ENCODE data around the gene DCAF8.

The DCAF8 gene

DNA sequence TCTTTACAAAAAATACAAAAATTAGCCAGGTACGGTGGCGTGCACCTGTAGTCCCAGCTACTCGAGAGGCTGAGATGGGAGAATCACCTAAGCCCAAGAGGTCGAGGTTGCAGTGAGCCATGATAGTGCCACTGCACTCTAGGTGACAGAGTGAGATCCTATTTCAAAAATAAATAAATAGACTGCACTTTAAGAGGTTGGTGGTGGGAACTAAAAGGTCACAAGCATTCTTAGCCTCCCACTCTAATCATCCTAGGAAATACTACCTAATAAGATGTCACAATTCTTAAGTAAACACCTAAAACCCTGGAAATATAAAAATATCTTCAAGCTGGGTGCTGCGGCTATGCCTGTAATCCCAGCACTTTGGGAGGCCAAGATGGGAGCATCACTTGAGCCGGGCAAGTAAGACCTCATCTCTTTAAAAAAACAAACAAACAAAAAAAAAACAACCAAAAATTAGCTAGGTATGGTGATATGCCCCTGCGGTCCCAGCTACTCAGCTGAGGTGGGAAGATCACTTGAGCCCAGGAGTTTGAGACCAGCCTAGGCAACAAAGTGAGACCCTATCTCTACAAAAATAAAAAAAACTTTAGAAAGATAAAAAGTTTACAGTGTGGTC, 4.1 kb downstream of the DCAF8 start:
- no peak overlapping the region for H3K4me3 ChIP-seq (ENCODE audit: low read depth, low read length)
- H3K36me3 ChIP-seq (ENCODE audit: control insufficient read depth, insufficient read depth, low read length): no peaks in the 10 kb centered on the region
- no peak overlapping the region for H3K9ac ChIP-seq (ENCODE audit: low read depth, low read length)
- H3K9me3 ChIP-seq (ENCODE audit: control insufficient read depth, insufficient read depth, low read length): no peaks in the 10 kb centered on the region
- peaks cover 9% of the 10 kb centered on the region for H3K4me1 ChIP-seq (ENCODE audit: control insufficient read depth, insufficient read depth, low read length)
- H3K27me3 ChIP-seq (ENCODE audit: control insufficient read depth, insufficient read depth, low read length): no peaks in the 10 kb centered on the region

DNA sequence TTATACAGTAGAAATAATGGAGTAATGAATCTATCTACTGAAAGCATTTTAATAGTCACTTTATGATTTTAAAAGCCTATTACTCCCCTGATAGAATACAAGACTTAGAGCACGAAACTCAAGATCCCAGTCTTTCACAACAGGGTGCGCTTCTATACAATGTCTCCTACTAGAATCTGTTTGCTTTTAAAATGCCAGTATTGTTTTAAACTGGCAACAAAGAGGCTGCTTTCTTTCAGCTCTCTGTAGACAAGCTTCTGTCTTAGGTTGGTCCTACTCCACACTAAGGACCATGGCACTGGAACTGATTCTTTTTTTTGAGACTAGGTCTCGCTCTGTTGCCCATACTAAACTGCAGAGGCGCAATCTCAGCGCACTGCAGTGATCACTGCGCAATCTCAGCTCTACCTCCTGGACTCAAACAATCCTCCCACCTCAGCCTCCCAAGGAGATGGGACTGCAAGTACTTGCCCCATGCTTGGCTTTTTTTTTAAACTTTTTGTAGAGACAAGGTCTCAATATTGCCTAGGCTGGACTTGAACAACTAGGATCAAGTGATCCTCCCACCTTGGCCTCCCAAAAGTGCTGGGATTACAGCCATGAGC, 4.8 kb downstream of the DCAF8 start:
- peaks cover 9% of the 10 kb centered on the region for H3K4me1 ChIP-seq (ENCODE audit: control insufficient read depth, insufficient read depth, low read length)
- no peak overlapping the region for H3K9ac ChIP-seq (ENCODE audit: low read depth, low read length)
- no peaks in the 10 kb centered on the region for H3K36me3 ChIP-seq (ENCODE audit: control insufficient read depth, insufficient read depth, low read length)
- no peaks in the 10 kb centered on the region for H3K27me3 ChIP-seq (ENCODE audit: control insufficient read depth, insufficient read depth, low read length)
- no peak overlapping the region for H3K4me3 ChIP-seq (ENCODE audit: low read depth, low read length)
- no peaks in the 10 kb centered on the region for H3K9me3 ChIP-seq (ENCODE audit: control insufficient read depth, insufficient read depth, low read length)

DNA sequence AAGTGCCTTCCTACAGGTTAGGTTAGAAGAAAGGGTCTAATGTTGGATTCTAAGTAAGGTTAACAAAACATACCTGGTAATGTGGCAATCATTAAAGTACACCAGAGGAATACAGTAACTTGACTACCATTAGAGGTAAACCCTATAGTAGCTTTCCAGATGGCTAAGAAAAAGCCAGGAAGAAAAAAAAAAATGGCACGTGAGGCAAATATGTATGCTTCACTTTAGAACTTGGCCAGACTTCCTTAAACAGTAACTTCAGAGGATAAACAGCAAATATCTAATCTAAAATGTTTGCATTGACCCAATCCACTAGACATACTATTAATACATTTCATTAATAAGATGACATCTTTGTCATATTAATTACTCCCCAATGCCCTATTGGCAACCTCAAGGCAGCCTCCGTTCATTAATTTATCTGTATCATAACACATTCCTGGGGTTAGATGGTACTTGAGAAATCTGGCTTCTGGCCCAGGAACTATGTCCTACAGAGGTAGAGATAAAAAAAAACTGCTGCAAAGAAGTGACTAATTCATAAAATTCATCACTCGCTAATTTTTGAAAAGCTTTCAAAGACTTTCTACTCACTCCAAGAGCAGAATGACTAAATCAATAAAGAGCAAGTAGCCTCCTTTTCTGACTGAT, 5.8 kb downstream of the DCAF8 start:
- Histone ChIP-seq H3K9ac (ENCODE audit: low read depth, low read length) (no peak overlapping the region), H3K27me3 (ENCODE audit: control insufficient read depth, insufficient read depth, low read length) (no peaks in the 10 kb centered on the region), H3K36me3 (ENCODE audit: control insufficient read depth, insufficient read depth, low read length) (no peaks in the 10 kb centered on the region), H3K9me3 (ENCODE audit: control insufficient read depth, insufficient read depth, low read length) (no peaks in the 10 kb centered on the region), H3K4me3 (ENCODE audit: low read depth, low read length) (no peak overlapping the region), H3K4me1 (ENCODE audit: control insufficient read depth, insufficient read depth, low read length) (peaks cover 9% of the 10 kb centered on the region)

DNA sequence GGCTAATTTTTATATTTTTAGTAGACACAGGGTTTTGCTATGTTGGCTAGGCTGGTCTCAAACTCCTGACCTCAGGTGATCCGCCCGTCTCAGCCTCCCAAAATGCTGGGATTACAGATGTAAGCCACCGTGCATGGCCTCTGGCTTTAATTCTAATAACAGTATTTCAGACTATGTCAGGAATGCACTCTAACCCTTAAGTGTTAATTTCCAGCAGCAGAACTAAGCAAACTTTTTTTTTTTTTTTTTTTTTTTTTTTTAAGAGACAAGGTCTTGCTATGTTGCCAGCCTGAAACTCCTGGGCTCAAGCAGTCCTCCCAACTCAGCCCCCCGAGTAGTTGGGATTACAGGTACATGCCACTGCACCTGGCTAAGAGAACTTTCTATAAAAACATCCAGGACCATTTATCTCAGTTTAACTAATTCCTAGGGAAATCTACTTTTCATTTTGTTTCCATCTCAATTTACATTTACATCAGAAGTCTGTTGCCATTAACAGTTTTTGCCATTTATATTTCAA, 6.5 kb downstream of the DCAF8 start:
- no peaks in the 10 kb centered on the region for H3K36me3 ChIP-seq (ENCODE audit: control insufficient read depth, insufficient read depth, low read length)
- H3K4me1 ChIP-seq (ENCODE audit: control insufficient read depth, insufficient read depth, low read length): peaks cover 9% of the 10 kb centered on the region

GRCh38 chr1:160251687-160252526, 10.4 kb downstream of the DCAF8 start:
- Histone ChIP-seq H3K27me3 (ENCODE audit: control insufficient read depth, insufficient read depth, low read length) (no peaks in the 10 kb centered on the region), H3K4me1 (ENCODE audit: control insufficient read depth, insufficient read depth, low read length) (no peaks in the 10 kb centered on the region), H3K9me3 (ENCODE audit: control insufficient read depth, insufficient read depth, low read length) (no peaks in the 10 kb centered on the region), H3K9ac (ENCODE audit: low read depth, low read length) (no peak overlapping the region), H3K4me3 (ENCODE audit: low read depth, low read length) (no peak overlapping the region), H3K36me3 (ENCODE audit: control insufficient read depth, insufficient read depth, low read length) (no peaks in the 10 kb centered on the region)

More for the DNA sequence above, 6.5 kb downstream of the DCAF8 start:
- Histone ChIP-seq H3K9me3 (ENCODE audit: control insufficient read depth, insufficient read depth, low read length) (no peaks in the 10 kb centered on the region), H3K9ac (ENCODE audit: low read depth, low read length) (no peak overlapping the region), H3K4me3 (ENCODE audit: low read depth, low read length) (no peak overlapping the region), H3K27me3 (ENCODE audit: control insufficient read depth, insufficient read depth, low read length) (no peaks in the 10 kb centered on the region)

- no peaks in the 10 kb centered on the region for H3K36me3 ChIP-seq (ENCODE audit: control insufficient read depth, insufficient read depth, low read length)
- no peaks in the 10 kb centered on the region for H3K4me1 ChIP-seq (ENCODE audit: control insufficient read depth, insufficient read depth, low read length)
- H3K9ac ChIP-seq (ENCODE audit: low read depth, low read length): no peak overlapping the region
- H3K4me3 ChIP-seq (ENCODE audit: low read depth, low read length): no peak overlapping the region
- H3K27me3 ChIP-seq (ENCODE audit: control insufficient read depth, insufficient read depth, low read length): no peaks in the 10 kb centered on the region
- H3K9me3 ChIP-seq (ENCODE audit: control insufficient read depth, insufficient read depth, low read length): no peaks in the 10 kb centered on the region
These were observed 11.3 kb downstream of the DCAF8 start for GRCh38 chr1:160251011-160251410.

GRCh38 chr1:160247053-160247452, 15.3 kb downstream of the DCAF8 start:
- no peaks in the 10 kb centered on the region for H3K4me1 ChIP-seq (ENCODE audit: control insufficient read depth, insufficient read depth, low read length)
- no peak overlapping the region for H3K9ac ChIP-seq (ENCODE audit: low read depth, low read length)
- no peaks in the 10 kb centered on the region for H3K27me3 ChIP-seq (ENCODE audit: control insufficient read depth, insufficient read depth, low read length)
- no peak overlapping the region for H3K4me3 ChIP-seq (ENCODE audit: low read depth, low read length)
- H3K9me3 ChIP-seq (ENCODE audit: control insufficient read depth, insufficient read depth, low read length): no peaks in the 10 kb centered on the region
- H3K36me3 ChIP-seq (ENCODE audit: control insufficient read depth, insufficient read depth, low read length): no peaks in the 10 kb centered on the region

GRCh38 chr1:160245434-160245833, 16.9 kb downstream of the DCAF8 start:
- no peaks in the 10 kb centered on the region for H3K4me1 ChIP-seq (ENCODE audit: control insufficient read depth, insufficient read depth, low read length)
- no peak overlapping the region for H3K9ac ChIP-seq (ENCODE audit: low read depth, low read length)

GRCh38 chr1:160244209-160244608, 18.1 kb downstream of the DCAF8 start:
- no peak overlapping the region for H3K4me3 ChIP-seq (ENCODE audit: low read depth, low read length)
- no peaks in the 10 kb centered on the region for H3K4me1 ChIP-seq (ENCODE audit: control insufficient read depth, insufficient read depth, low read length)
- peaks cover 14% of the 10 kb centered on the region for H3K36me3 ChIP-seq (ENCODE audit: control insufficient read depth, insufficient read depth, low read length)
- H3K9ac ChIP-seq (ENCODE audit: low read depth, low read length): no peak overlapping the region
- H3K9me3 ChIP-seq (ENCODE audit: control insufficient read depth, insufficient read depth, low read length): no peaks in the 10 kb centered on the region
- H3K27me3 ChIP-seq (ENCODE audit: control insufficient read depth, insufficient read depth, low read length): no peaks in the 10 kb centered on the region

More at GRCh38 chr1:160245434-160245833, 16.9 kb downstream of the DCAF8 start:
- H3K9me3 ChIP-seq (ENCODE audit: control insufficient read depth, insufficient read depth, low read length): no peaks in the 10 kb centered on the region
- peaks cover 2% of the 10 kb centered on the region for H3K36me3 ChIP-seq (ENCODE audit: control insufficient read depth, insufficient read depth, low read length)
- H3K27me3 ChIP-seq (ENCODE audit: control insufficient read depth, insufficient read depth, low read length): no peaks in the 10 kb centered on the region
- no peak overlapping the region for H3K4me3 ChIP-seq (ENCODE audit: low read depth, low read length)

DNA sequence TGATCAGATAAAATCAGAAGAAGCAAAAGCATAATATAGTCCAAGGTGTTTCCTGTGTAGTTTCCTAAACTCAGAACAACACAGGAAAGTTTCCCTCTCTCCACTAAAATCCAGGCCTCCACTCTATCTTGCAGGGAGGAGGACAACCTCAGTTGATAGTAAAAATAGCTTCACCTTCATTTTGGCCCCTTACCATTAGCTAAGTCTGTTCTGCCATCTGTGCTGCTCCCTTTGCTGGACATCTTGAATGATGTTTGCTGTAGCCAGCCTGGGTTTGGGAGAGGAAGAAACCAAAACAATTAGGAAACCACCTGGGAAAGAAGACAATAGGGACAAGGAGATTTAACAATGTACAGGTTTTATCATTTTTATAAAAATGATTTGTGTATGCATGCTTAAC, 18.6 kb downstream of the DCAF8 start:
- H3K36me3 ChIP-seq (ENCODE audit: control insufficient read depth, insufficient read depth, low read length): peaks cover 14% of the 10 kb centered on the region
- H3K4me3 ChIP-seq (ENCODE audit: low read depth, low read length): no peak overlapping the region
- H3K4me1 ChIP-seq (ENCODE audit: control insufficient read depth, insufficient read depth, low read length): no peaks in the 10 kb centered on the region
- no peak overlapping the region for H3K9ac ChIP-seq (ENCODE audit: low read depth, low read length)
- H3K9me3 ChIP-seq (ENCODE audit: control insufficient read depth, insufficient read depth, low read length): no peaks in the 10 kb centered on the region
- no peaks in the 10 kb centered on the region for H3K27me3 ChIP-seq (ENCODE audit: control insufficient read depth, insufficient read depth, low read length)

DNA sequence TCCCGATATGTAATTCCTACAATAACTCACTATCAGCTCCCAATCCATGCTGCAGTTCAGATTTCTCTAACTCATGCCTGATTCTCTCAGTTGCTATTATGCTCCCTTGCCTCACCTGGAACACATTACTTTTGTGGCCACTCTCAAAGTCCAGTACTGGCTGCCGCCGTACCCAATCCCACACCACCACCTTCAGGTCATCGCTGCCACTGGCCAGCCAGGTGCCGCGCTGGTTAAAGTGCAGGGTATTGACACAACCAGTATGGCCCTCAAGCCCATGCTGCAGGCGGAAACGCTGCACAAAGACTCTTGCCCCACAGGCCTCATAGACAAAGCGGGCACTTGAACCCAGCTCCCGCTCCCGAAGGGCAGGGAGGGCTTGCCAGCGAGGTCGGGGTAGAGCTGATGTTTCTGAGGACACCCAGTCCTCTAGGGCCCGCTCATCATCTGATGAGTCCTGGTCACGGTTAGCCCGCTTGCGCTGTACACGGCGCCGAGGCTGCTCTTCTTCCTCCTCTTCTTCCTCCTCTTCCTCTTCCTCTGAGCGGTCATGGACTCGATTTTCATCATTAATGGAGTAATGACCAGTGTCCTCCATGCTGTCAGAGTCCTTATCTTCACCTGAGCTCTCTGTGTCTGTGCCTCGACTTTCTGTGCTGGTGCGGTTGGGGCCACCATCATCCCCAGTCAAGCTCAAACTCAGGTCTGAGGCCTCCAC, 22.6 kb downstream of the DCAF8 start:
- Histone ChIP-seq H3K4me1 (ENCODE audit: control insufficient read depth, insufficient read depth, low read length) (no peaks in the 10 kb centered on the region), H3K9ac (ENCODE audit: low read depth, low read length) (no peak overlapping the region), H3K9me3 (ENCODE audit: control insufficient read depth, insufficient read depth, low read length) (no peaks in the 10 kb centered on the region), H3K27me3 (ENCODE audit: control insufficient read depth, insufficient read depth, low read length) (no peaks in the 10 kb centered on the region), H3K36me3 (ENCODE audit: control insufficient read depth, insufficient read depth, low read length) (peaks cover 24% of the 10 kb centered on the region), H3K4me3 (ENCODE audit: low read depth, low read length) (no peak overlapping the region)

Data from iPS-15b (cell line).